OCI-LY1 (cell line): ENCODE results near the gene COL6A3.

Source experiments
- CTCF ChIP-seq: fragments of 200-600 bp; sonication (generic), shearing (Covaris generic); IDR thresholded peaks from 2 replicates; pipeline ENCODE4 v1.5.1; 2017; ENCODE audit warnings: mild to moderate bottlenecking, antibody characterized with exemption, low read length, moderate library complexity, mixed read lengths
- EZH2 ChIP-seq: fragments of 200-600 bp; sonication (generic), shearing (Covaris generic); IDR thresholded peaks from 2 replicates; pipeline ENCODE4 v1.8.0; 2017; ENCODE audit warnings: borderline replicate concordance, mixed run types, mild to moderate bottlenecking, antibody characterized with exemption, low read length, moderate library complexity, mixed read lengths

- TF ChIP-seq CTCF: no peak
- no peak for TF ChIP-seq EZH2
Observed at GRCh38 chr2:237378650-237379049, 35.3 kb downstream of the COL6A3 start.
